HepG2 (cell line): ENCODE data around the gene MEG3.

Experiments used
- HHEX ChIP-seq: IDR thresholded peaks from 2 replicates; pipeline ENCODE4 v1.6.1; 2016; ENCODE audit warnings: control low read depth
- MAX ChIP-seq: IDR thresholded peaks from 2 replicates; pipeline ENCODE4 v1.6.1; 2012; ENCODE audit warnings: inconsistent platforms
- NR2C2 ChIP-seq: sonication (generic); formaldehyde crosslinking; IDR thresholded peaks from 2 replicates; pipeline ENCODE4 v1.4.0; 2020; ENCODE audit warnings: missing genetic modification reagents, mild to moderate bottlenecking, moderate library complexity, borderline replicate concordance
- POLR2A ChIP-seq, 2 experiments: IDR thresholded peaks; 2 replicates each; pipeline ENCODE4 v1.6.1; 2011; ENCODE audit warnings: low read depth in 2 of 2, low read length in 2 of 2, mild to moderate bottlenecking in 1 of 2, moderate library complexity in 1 of 2; ENCODE audit not compliant: insufficient read depth in 1 of 2
- PRDM15 ChIP-seq: sonication (generic); formaldehyde crosslinking; IDR thresholded peaks from 2 replicates; pipeline ENCODE4 v1.4.0; 2020; ENCODE audit warnings: missing genetic modification reagents

GRCh38 chr14:100800041-100800440, 25.9 kb upstream of the MEG3 start:
- TF ChIP-seq MAX (no peak), POLR2A (IDR thresholded peaks at IDR 0.05; ENCODE audit: insufficient read depth in 1 of 2, low read depth in 2 of 2, low read length in 2 of 2) (no peak), HHEX (no peak), PRDM15 (CRISPR knock-in tag) (no peak), NR2C2 (CRISPR knock-in tag) (no peak)
